ENCODE results near the gene MYRIP.

DNA sequence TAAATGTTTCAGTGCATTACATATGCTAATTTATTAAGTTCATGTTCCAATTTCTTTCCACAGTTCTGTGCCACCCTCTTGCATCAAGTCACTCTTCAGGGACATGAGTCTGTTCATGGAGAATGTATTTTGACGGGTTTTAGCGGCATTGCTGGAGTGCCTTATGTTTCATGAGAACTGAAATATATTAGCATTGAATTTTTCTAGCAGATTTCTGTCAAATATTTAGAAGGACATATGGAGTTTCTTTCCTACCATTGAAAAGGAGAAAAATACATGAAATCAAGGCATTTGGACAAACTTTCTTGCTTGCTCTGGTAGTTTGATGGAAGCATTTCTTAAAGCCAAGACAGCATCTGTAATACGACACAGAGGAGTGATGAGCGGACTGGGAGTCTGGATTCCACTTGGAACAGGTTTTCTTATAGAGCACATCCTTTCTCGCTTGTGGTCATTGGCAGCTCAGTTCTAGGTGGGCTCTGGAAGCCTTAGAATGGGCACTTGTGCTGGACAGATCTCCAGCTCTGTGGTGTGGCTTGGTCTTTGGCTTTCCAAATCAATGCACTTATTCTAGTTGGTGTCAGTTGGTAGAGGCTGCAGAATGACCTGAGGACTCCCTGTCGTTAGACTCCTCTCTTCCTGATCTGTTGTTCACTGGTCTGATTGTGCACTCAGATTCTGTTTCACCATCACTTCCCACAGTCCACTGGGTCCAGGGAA is 415.5 kb downstream of the MYRIP start:
- no peak for TF ChIP-seq BHLHE40 (IDR thresholded peaks at IDR 0.05; ENCODE audit: borderline replicate concordance)
- TF ChIP-seq TARDBP (IDR thresholded peaks at IDR 0.05): no peak
- TF ChIP-seq SP1 (IDR thresholded peaks at IDR 0.05): no peak
- no peak for TF ChIP-seq CTBP1 (IDR thresholded peaks at IDR 0.05; ENCODE audit: borderline replicate concordance)
- TF ChIP-seq FOXM1 (IDR thresholded peaks at IDR 0.05; ENCODE audit: borderline replicate concordance): no peak
- TF ChIP-seq L3MBTL2 (conservative IDR thresholded peaks at IDR 0.05): no peak
- TF ChIP-seq ZNF384 (IDR thresholded peaks at IDR 0.05): no peak
- TF ChIP-seq NFRKB (IDR thresholded peaks at IDR 0.05): no peak
- no peak for TF ChIP-seq FOXA1 (IDR thresholded peaks at IDR 0.05)
- no peak for TF ChIP-seq SUZ12 (IDR thresholded peaks at IDR 0.05)
- TF ChIP-seq ARNT (IDR thresholded peaks at IDR 0.05): no peak
- no peak for TF ChIP-seq ELF4 (IDR thresholded peaks at IDR 0.05)
- no peak for TF ChIP-seq HDGF (IDR thresholded peaks at IDR 0.05; ENCODE audit: borderline replicate concordance)
